ENCODE results near the gene AIG1. TPM values are rescaled to one million over a fixed set of nuclear protein-coding genes. Genes with fewer than 3 reads are reported as not detected.

The AIG1 gene
- total and polyA plus RNA-seq, 2 of the 4 experiments (the other 2 are of a cell fraction) = 21.3 to 27.1 TPM

DNA sequence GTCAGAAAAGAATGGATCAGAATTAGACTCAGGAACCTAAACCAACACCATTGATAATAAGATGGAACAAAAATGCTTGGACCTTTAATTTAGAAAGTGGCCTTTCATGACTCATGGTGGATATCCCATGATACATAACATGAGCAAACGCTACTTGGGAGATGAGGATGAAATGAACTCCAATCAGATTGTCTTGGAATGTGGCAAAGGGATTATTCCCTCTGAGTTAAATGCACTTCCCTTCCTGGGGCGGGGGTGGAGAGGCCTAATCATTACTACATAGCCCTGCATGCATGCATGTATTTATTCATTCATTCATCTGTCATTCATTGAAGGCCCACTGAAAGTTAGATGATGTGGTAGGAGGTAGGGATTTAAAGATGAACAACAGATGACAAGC, 174.0 kb downstream of the AIG1 start:
- no peak overlapping the region for H3K9ac ChIP-seq (ENCODE audit: low read depth, low read length)
- intact Hi-C loops (cut with micrococcal nuclease) (no loop called here), dilution Hi-C loops (cut with HindIII; ENCODE audit: low sequenced_read_pairs, unreplicated experiment) (no loop called here), in situ Hi-C loops (cut with MboI; ENCODE audit: low sequenced_read_pairs) (no loop called here)
- no peak overlapping the region for H3K4ac ChIP-seq (ENCODE audit: low read depth, low read length)
- H2BK20ac ChIP-seq (ENCODE audit: low read depth, low read length) = no peak overlapping the region
- no peak overlapping the region for H2AK5ac ChIP-seq (ENCODE audit: low read depth, low read length)
- TF ChIP-seq CTCF (conservative IDR thresholded peaks at IDR 0.05; ENCODE audit: low read depth, low read length) = no peak
- no peak for TF ChIP-seq NFE2L2 (IDR thresholded peaks at IDR 0.05; ENCODE audit: low read depth, low read length)
- TF ChIP-seq BHLHE40 (IDR thresholded peaks at IDR 0.05; ENCODE audit: low read depth, low read length) = no peak
- no peak for TF ChIP-seq RCOR1 (IDR thresholded peaks at IDR 0.05; ENCODE audit: insufficient replicate concordance, low read length)
- TF ChIP-seq RAD21 (IDR thresholded peaks at IDR 0.05; ENCODE audit: low read length) = no peak
- TF ChIP-seq MAFK (IDR thresholded peaks at IDR 0.05; ENCODE audit: low read depth, low read length) = no peak
- no peak for TF ChIP-seq SMC3 (IDR thresholded peaks at IDR 0.05; ENCODE audit: low read depth, low read length)
- no peak for TF ChIP-seq CEBPB (IDR thresholded peaks at IDR 0.05; ENCODE audit: low read depth, low read length)
- no peak for TF ChIP-seq USF2 (IDR thresholded peaks at IDR 0.05; ENCODE audit: low read depth, low read length)
- no CpG with 5 or more reads among the region's 2 CpGs for WGBS, 2 experiments (ENCODE audit: extremely low coverage in 2 of 2, insufficient read length in 1 of 2)
- H3K9me1 ChIP-seq (ENCODE audit: insufficient read depth, low read length) = no peaks in the 10 kb centered on the region
- H2AK9ac ChIP-seq (replicated peaks; ENCODE audit: low read depth, low read length, poor library complexity) = no peak overlapping the region
- no peaks in the 10 kb centered on the region for H3K4me1 ChIP-seq (ENCODE audit: control insufficient read depth, insufficient read depth, low read length)
- no peak overlapping the region for H3K18ac ChIP-seq (ENCODE audit: low read depth, low read length)
- H3K14ac ChIP-seq (replicated peaks; ENCODE audit: low read depth, low read length) = no peak overlapping the region
- no peak overlapping the region for H3K56ac ChIP-seq (ENCODE audit: extremely low read depth, insufficient read depth, low read length)
- H3K4me2 ChIP-seq (ENCODE audit: low read depth, low read length) = no peak overlapping the region
- no peaks in the 10 kb centered on the region for H4K20me1 ChIP-seq (ENCODE audit: insufficient read depth, low read length)
- H4K91ac ChIP-seq (ENCODE audit: insufficient read depth, low read depth, low read length) = no peak overlapping the region
- no peak overlapping the region for H2BK15ac ChIP-seq (ENCODE audit: low read depth, low read length)
- ATAC-seq (ENCODE audit: low read depth) (no peak), DNase-seq (no peak)
- ChIA-PET POLR2A (ENCODE audit: unreplicated experiment) (no interaction called here), CTCF (no interaction called here)
- H3K4me3 ChIP-seq (ENCODE audit: insufficient read depth, low read depth, low read length) = no peak overlapping the region
- H2AFZ ChIP-seq (replicated peaks; ENCODE audit: low read length, poor library complexity) = no peak overlapping the region
- no peaks in the 10 kb centered on the region for H3K27me3 ChIP-seq (ENCODE audit: control insufficient read depth, insufficient read depth, low read length)
- H2BK120ac ChIP-seq (ENCODE audit: low read depth, low read length) = no peak overlapping the region
- H3K23ac ChIP-seq (ENCODE audit: low read depth, low read length) = no peak overlapping the region
- no peak overlapping the region for H4K5ac ChIP-seq (ENCODE audit: low read depth, low read length)
- no peaks in the 10 kb centered on the region for H3K79me1 ChIP-seq (ENCODE audit: low read depth in 1 of 2, low read length in 2 of 2)
- no peaks in the 10 kb centered on the region for H3K9me3 ChIP-seq (ENCODE audit: control insufficient read depth, insufficient read depth, low read length)
- H3K27ac ChIP-seq (ENCODE audit: insufficient read depth, low read length) = no peak overlapping the region
- no peak overlapping the region for H4K8ac ChIP-seq (ENCODE audit: low read depth in 2 of 2, low read length in 2 of 2)
- BruUV-seq (replicated peaks) = no TSS peak
- H2BK5ac ChIP-seq (ENCODE audit: low read depth, low read length, poor library complexity, severe bottlenecking) = no peak overlapping the region
- no peaks in the 10 kb centered on the region for H3K36me3 ChIP-seq (ENCODE audit: control insufficient read depth, insufficient read depth, low read length)
